Right lung (tissue), 10 donors: ENCODE results near the gene IQCF6. TPM values are rescaled to one million over a fixed set of nuclear protein-coding genes. Genes with fewer than 3 reads are reported as not detected.
"Not testable (repeated sequence)": the region's sequence is repeated elsewhere in the genome, so short reads cannot be mapped to it uniquely, and the experiment has no call there.

ENCODE experiments used
- DNase-seq, 2 donors: peaks; one replicate each; pipeline ENCODE4 v3.0.0-alpha.2; 2013
- long read RNA-seq, 8 donors: transcript quantifications; one replicate each; lab custom pipeline, GENCODE V29; 2026
- polyA plus RNA-seq, 5 donors: library from polyadenylated mRNA; unstranded; fragments of 120-200 nt; gene quantifications; one replicate each; pipeline versions ENCODE4 v1.2.1 to v1.2.3, GENCODE V29; 2013; ENCODE audit warnings: inconsistent platforms in 1 of 5, low replicate concordance in 1 of 5; ENCODE audit not compliant: insufficient read length in 5 of 5, insufficient read depth in 1 of 5

IQCF6 gene
- not detected for polyA plus RNA-seq
- long read RNA-seq, donor 1, result 0 reads
- long read RNA-seq, donor 2, result 0 reads
- long read RNA-seq, donor 3, result 0 reads
- long read RNA-seq, donor 4, result 0 reads
- long read RNA-seq, donor 5, result 0 reads
- long read RNA-seq, donor 6, result 0 reads
- long read RNA-seq, donor 7, result 0 reads
- long read RNA-seq, donor 8, result 0 reads

DNA sequence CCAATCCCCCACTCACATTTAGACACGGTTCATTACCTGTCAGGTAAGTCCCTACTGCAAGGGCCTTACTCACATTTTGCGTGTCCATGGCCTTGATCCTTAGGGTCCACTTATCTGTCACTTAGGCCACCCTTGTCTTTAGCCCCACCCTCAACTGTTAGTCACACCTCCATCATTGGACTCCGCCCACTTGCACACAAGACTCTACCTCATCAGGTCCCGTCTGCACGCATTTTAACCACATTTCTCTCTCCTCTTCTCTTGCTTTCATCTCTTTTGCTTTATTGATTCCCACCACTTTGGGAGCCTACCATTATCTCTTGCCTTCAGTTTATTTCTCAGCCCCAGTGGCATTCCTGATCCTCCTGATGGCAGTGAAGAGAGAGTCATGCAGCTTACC is at the start of gene IQCF6:
TSS of gene IQCF6 (minus strand) at position 101 of the 400 bp plus-strand sequence. CDS start at position 88, 13 bp downstream.
- no peak for DNase-seq

DNA sequence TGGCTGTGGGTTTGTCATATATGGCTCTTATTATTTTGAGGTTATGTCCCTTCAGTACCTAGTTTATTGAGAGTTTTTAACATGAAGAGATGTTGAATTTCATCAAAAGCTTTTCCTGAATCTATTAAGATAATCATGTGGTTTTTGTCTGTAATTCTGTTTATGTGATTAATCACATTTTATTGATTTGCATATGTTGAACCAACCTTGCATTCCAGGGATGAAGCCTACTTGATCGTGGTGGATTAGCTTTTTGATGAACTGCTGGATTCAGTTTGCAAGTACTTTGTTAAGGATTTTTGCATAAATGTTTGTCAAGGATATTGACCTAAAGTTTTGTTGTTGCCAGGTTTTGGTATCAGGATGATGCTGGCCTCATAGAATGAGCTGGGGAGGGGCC is 49.3 kb upstream of the IQCF6 start:
- no peak for DNase-seq

DNA sequence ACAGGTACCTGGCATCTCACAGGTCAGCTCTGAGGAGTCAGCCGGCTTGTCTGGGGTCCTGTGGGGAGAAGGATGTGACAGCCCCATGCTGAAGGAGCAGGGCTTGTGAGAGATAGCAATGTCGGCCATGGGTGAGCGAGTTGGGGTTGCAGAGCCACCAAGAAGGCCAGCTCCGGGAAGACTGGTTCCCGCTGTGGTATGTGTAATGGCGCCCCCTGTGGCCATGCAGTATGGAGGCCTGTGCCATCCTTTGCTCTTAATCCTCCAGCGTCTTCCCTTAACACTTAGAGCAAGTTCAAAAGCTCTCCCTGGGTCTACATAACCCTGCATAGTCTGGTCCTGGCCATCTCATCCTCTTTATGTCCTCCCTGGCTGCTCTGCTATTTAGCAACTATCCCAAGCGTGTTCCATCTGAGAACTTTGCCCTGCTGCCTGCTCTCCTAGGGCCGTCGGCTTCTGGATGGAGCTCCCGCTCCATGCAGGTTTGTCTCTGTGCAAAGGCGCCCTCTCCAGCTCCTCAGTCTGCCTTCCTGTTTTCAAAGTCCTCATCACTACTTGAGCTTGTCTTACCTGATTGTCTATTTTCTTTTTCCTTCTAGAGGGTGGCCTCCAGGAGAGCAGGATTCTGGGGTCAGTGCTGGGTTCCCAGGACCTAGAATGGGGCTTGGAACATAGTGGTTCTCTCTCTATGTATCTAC is 40.8 kb upstream of the IQCF6 start:
- DNase-seq, result no peak

DNA sequence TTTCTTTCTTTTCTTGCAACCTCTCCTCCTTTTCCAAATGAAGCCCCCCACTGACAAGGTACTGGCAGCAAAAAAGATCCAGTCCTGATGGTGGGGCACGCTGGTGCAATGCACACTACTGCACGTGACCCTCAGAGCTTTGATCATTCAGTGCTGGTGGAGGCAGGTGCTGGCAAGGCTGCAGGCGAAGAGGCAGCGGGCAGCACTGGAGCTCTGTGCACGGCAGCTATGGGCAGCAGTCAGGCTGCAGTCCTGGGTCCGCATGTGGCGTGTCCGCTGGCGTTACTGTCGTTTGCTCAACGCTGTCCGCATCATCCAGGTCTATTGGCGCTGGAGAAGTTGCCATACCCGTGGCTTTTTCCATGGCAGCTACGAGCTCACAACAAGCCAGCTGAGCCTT is 40.1 kb upstream of the IQCF6 start:
- no peak for DNase-seq

DNA sequence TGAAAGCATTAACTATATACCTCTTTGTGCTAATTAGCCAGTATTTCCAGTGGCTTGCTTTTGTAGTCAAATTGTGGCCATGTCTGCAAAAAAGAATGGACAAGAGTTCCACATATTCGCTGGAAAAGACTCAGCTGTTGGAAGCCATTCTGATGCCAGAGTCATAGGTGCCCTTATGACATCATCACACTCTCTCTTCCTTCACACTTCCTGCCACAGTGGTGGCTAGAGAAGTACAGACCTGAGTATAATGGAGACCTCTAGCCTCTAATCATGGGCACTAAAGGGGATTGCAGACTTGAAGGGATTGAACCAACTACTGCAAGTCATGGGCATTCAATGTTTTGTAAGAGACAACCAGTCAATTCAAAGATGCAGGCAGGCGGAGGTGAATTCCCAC is 38.3 kb upstream of the IQCF6 start:
- no peak for DNase-seq

DNA sequence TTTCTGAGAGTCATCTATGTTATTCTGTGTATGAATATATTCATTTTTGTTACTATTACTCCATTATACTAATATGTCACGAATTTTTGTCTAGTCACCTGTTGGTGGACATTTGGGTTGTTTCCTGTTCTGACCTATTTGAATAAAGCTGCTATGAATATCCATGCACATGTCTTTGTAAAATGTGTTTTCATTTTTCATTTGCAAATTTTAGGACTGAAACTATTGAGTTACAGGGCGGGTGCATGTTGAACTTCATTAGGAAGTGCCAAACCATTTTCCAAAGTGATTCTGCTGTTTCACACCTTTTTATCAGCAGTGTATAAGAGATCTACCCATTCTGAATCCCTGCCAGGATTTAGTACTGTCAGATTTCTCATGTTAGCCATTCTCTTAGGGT is 37.7 kb upstream of the IQCF6 start:
- DNase-seq, result no peak

DNA sequence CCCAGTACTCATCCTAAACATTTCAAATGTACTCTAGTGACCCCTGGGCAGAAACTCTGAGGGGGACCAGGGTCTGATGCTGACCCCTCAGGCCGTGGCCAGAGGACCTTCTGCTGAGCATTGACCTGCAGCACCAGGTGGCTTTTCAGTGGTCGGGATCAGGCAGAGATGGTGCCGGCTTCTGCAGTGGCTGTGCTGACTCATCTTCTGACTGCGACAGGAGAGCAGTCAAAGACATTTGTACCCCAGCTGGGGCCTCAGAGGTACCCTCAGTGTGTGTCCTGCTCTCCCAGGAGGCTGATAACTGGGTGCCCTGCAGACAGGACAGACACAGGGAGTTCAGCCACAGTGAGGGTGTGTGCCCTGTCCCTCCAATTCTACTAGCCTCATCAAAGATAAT is 36.6 kb upstream of the IQCF6 start:
- DNase-seq, result no peak

DNA sequence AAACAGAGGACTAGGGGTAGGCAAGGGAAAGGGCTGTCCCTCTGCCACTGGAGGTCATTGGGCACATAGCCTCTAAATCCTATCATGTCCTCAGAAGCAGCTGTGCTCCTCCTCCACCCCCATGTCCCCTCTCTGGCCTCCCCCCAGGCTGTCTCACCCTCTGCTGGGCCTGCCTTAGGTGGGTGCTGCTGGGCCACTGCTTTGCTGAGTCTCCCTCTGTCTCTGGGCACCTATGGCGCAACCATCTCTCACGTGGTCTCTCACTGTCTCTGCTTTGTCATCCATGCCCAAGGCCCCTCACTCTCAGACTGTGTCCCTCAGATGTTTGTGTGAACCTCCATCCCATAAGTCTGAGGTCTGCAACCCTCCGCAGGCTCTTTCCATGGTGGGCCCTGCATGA is 35.0 kb upstream of the IQCF6 start:
- no peak for DNase-seq

DNA sequence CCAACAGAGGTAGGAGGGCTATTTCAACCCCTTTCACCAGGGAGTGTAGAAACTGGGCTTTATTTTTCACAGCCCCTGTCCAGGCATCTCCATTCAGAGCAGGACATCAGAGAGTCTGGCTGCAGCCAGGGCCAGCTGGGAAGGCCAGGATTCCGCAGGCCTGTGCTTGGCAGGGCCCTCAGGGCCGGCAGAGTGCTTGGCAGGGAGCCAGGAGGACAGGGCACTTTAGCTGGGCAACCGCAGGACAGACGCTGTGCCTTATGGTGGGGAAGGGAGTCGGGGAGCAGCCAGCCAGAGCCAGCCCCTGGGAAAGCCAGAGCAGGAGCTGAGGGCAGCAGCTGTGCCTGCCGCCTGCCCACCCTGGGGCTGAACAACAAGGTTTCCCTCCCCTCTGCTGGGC is 34.5 kb upstream of the IQCF6 start:
- no peak for DNase-seq

DNA sequence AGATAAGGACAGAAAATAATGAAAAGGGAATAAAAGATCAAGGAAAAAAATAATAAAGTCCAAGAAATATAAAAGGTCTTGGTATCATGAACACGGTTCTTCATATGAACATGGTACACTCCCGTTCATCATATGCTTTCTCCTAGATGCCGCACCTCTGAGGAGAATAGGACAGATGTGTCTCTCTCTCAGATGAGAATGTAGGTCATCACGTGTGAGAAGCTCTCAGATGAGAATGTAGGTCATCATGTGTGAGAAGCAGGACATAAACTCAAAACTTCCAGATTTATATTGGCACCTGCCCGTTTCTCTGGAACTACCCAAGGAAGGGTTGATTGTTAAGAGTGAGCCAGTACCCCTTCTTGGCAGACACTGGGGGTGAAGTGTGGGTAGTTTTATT is 29.9 kb upstream of the IQCF6 start:
- DNase-seq, result no peak

DNA sequence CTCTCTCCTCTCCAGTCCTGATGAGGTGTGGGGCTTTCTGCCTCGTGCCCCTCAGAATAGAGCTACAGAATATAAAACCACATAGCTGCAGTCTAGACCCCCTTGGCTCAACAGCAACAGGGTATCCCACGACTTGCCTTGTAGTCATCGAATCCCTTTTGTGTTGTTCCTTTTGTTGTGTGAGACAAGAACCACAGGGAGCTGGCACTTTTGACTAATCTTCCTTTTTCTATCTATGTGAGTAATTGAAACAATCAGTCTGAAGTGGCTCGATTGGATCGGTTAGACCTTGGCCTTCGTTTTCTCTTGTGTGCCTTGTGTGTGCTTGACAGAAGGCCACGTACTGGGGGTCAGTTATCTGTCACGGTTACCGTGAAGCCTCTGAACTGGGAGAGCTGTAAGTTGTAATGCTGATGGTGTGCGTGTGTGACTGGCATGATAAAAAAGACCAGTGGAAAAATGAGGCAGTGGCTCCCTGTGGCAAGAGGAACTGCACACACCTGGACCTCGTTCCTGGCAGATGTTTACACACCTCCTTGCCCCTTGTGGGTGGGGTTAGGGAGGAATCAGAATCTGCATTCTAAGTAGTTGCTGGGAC is 23.2 kb upstream of the IQCF6 start:
- DNase-seq, result no peak

DNA sequence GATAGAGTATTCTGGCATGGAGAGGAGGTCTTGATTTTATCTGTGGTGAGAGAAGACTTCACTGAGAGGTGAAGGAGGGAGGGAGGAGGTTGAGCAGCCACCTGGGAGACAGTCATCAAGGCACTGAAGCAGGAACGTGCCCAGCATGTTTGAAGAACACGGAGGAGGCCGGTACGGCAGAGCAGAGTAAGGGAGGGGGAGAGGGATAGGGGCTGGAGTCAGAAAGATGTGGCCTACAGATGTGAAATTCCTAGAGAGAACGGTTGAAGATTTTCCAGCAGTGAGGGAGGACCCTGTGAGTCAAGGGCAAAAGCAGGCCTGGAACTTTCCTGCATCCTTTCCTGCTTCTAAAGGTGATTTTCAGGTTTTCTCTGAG is 21.7 kb upstream of the IQCF6 start:
- no peak for DNase-seq

DNA sequence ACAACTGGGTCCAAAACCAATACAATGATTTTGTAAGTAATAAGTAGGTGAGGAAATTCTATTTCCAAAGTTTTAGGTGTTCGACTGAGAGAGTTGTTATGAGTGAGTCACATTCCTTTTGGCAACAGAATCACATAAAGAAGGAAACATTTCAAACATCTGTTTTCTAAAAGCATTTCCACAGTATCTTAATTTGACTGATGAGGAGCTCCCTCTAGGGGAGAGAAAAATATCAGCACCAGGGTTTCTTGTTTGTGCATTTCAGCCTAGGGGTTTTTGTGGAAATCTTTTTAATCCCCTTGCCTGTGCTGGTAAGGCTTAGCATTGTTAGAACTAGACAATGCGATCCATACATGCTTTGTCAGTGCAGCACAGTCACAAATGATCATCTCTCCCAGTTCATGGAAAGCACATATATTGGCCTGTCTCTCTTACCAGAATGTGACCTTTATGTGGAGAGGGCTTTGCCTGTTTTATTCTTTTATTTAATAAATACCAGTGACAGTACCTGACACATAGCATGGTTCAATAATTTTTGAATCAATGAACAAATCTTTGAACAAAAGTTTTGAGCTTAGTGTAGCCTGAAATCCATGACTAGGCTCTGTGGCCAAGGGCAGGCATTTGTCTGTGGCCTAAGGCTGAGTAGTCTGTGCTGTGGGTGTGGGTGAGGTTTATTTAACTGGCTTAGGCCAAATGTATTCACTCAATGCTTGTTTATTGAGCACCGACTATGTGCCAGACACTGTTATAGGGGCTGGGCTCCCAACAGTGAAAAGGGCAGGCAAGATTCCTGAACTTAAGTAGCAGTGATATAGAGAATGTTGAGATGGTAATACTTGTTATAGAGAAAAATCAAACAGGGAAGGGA is 21.1 kb upstream of the IQCF6 start:
- DNase-seq, result peak; percentile 18 to 35

DNA sequence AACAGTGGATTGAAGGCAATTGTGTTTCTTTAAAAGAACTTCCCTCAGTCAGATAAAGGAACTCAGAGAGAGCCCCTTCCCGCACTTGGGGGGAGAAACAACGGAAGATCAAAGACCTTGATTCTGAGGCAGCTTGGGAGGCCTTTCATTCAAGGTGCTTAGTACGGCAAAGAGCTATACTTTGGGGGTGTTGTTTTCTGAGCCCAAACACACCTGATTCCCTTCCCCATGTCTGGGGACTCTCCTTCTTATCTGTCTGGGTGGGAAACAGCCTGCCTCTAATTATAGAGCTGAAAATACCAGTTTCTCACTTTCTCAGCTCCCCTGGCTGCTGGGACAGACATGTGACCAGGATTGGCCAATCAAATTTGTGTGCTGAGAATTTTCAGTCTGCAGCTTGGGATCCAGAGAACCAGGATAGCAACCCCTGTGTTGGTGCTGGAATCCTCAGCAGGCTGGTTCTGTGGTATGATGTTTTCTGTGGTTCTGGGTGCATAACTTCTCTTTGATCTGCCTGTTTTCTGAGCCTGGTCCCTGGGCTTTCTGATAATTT is 19.4 kb upstream of the IQCF6 start:
- DNase-seq, result no peak

DNA sequence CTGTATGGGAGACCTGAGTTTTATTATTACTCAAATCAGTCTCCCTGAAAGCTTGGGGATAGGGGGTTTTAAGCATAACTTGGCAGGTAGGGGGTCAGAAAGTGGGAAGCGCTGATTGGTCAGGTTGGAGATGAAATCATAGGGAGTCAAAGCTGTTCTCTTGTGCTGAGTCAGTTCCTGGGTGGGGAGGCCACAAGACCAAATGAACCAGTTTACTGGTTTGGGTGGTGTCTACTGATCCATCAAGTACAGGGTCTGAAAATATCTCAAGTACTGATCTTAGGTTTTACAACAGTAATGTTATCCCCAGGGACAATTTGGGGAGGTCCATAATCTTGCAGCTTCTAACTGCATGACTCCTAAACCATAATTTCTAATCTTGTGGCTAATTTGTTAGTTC is 17.8 kb upstream of the IQCF6 start:
- no peak for DNase-seq

DNA sequence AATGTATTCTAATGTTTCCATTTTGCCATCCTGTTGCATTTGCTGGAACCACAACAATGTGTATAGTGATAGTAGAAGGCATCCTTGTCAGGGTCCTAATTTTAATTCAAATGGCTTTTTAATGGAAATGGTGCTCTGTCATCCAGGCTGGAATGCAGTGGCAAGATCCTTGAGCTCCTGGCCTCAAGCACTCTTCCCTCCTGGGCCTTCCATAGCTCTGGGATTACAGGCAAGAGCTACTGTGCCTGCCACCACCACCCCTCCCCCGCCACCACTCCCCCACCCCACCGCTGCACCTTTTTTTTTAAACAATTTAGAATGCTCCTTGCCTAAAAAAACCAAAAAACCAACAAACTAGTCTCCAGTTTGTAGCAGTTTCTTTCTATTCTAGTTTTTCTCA is 15.2 kb upstream of the IQCF6 start:
- DNase-seq, result no peak

DNA sequence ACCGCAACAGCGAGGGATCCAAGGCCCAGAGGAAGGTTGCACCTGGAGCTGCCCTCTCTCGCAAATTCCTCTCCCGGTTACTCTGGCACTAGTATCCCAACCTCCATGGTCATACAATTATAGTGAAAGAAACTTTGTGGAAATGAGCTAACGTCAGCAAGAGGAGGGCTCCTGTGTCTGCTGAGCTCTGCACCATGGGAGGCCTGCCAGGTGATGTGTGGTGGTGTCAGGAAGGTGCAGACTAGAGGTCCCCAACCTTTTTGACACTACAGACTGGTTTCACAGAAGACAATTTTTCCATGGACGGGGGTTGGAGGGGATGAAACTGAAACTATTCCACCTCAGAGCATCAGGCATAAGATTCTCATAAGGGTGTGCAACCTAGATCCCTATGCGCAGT is 13.2 kb upstream of the IQCF6 start:
- no peak for DNase-seq

DNA sequence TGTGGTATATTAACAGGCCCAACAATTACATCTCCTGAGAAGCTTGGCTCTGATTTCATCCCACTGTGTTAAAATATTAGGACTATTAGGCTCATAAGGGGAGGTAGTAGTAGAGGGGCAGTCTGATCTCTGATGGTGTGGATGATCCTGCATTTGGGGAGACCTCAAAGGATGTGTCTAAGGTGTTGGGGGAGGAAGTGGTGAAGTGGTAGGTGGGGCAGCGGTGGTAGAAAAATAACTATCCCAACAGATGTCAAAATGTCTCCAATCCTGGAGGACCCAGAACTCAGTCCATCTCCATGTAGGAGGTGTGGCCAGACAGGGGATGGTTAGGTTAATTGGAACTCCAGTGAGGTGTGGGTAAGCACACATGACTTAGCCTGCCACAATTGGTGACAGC is 10.4 kb upstream of the IQCF6 start:
- no peak for DNase-seq

DNA sequence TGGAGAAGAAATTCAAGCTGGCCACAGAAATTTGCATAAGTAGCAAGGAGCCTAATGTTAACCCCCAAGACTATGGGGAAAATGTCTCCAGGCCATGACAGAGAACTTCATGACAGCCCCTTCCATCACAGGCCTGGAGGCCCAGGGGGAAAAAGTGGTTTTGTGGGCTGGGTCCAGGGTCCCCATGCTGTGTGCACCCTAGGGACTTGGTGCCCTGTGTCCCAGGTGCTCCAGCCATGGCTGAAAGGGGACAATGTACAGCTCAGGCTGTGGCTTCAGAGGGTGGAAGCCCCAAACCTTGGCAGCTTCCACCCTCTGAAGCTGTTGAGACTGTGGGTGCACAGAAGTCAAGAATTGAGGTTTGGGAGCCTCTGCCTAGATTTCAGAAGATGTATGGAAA is 8.5 kb upstream of the IQCF6 start:
- not testable (repeated sequence) for DNase-seq

DNA sequence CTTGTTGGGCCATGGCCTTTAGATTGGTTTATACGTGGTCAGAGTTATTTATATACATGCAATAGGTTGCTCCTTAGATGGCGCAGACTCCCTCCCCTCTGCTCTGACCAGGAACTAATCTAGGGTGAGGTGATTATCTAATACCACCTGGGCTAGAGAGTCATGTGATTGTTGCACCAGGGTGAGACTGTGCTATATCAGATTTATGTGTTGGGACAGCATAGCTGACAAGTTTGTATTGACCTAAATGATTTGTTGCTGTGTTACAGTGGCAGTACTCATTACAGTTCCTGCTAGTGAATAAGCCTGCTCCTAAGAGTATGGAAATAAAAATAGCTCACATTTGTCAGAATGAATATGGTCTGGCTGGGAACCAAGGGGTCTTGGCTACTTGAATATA is 7.2 kb upstream of the IQCF6 start:
- no peak for DNase-seq

DNA sequence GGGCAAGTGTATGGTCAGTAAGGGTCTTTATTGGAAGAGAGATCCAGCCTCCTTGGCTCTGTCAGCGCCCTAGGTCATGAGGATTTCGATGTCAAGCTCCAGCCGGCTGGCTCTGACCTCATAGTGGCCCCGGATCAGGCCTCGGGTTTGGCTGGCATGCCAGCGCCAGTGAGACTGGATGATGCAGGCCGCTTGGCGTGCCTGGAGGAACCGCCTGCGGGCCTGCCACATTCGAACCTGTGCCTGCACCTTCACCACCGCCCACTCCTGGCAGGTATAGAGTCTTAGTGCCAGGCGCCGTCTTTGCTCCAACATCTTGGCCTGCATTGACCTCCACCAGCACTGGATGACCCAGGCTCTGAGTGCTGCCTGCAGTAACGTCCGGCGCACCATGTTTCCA is 483 bp downstream of the IQCF6 start:
- no peak for DNase-seq

DNA sequence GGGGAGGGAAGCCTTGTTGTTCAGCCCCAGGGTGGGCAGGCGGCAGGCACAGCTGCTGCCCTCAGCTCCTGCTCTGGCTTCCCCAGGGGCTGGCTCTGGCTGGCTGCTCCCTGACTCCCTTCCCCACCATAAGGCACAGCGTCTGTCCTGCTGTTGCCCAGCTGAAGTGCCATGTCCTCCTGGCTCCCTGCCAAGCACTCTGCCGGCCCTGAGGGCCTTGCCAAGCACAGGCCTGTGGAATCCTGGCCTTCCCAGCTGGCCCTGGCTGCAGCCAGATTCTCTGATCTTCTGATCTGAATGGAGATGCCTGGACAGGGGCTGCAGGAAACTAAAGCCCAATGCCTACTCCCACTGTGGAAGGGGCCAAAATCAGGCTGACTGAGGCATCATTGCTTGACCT is 1.1 kb downstream of the IQCF6 start:
- DNase-seq, result no peak
